Memory B cell (primary cell): ENCODE results near the gene TSPYL6.
"Not testable (repeated sequence)": the region's sequence is repeated elsewhere in the genome, so short reads cannot be mapped to it uniquely, and the experiment has no call there.

Source experiments
- ATAC-seq: fragments of 150-1000 bp; cut with Tn5 transposase; 2 replicates; pipeline ENCODE4 v1.10.0; 2021; ENCODE audit warnings: low read depth, mild to moderate bottlenecking, moderate library complexity
- DNase-seq, 2 donors: peaks; one replicate each; pipeline ENCODE4 v3.0.0; 2022; ENCODE audit warnings: low spot score in 2 of 2
- H3K27ac Mint-ChIP-seq: one replicate; pipeline ENCODE4 v1.8.0; 2022; ENCODE audit warnings: mild to moderate bottlenecking, moderate library complexity, mixed read lengths
- H3K27me3 Mint-ChIP-seq: one replicate; pipeline ENCODE4 v1.8.0; 2022; ENCODE audit warnings: mixed read lengths
- H3K36me3 Mint-ChIP-seq: one replicate; pipeline ENCODE4 v1.8.0; 2022; ENCODE audit warnings: mild to moderate bottlenecking, mixed read lengths
- H3K4me1 Mint-ChIP-seq: one replicate; pipeline ENCODE4 v1.8.0; 2022; ENCODE audit warnings: mixed read lengths
- H3K4me3 Mint-ChIP-seq: one replicate; pipeline ENCODE4 v1.8.0; 2022; ENCODE audit warnings: mild to moderate bottlenecking, moderate library complexity, mixed read lengths
- H3K9me3 Mint-ChIP-seq: one replicate; pipeline ENCODE4 v1.8.0; 2022; ENCODE audit warnings: mixed read lengths

TSPYL6 gene

DNA sequence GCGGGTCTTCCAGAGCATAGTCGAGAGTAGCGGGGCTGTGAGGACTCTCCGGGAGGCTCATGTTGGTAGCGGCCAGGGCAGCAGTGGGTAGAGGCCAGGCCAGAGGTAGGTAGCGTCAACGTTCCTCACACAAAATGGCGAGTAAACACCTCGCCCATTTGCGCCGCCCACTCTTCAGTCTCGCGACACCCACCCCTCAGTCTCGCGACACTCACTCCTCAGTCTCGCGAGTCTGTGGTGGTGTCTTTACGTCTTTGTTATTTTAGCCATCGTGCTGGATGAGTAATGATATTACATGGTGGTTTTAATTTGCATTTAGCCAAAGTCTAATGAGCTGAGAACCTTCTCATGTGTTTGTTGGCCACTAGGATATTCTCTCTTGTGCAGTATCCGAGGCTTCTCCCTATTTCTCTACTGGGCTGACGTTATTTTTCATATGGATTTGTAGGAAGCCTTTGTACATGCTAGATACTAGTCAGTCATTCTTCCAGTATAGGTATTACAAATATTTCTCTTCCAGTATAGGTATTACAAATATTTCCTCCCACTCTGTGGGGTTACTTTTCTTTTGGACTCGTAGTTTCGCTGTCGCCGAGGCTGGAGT lies at the start of gene TSPYL6:
TSS of gene TSPYL6 (minus strand) at position 139 of the 604 bp plus-strand sequence. CDS start at position 61, 78 bp downstream.
- Mint-ChIP-seq H3K4me1 (no peaks in the 10 kb centered on the region), H3K27me3 (no peaks in the 10 kb centered on the region), H3K27ac (no peak within 1 kb of the TSS), H3K9me3 (no peaks in the 10 kb centered on the region), H3K4me3 (no peak within 1 kb of the TSS), H3K36me3 (peaks cover 23% of the 10 kb centered on the region)
- no peak for DNase-seq
- ATAC-seq: no peak

DNA sequence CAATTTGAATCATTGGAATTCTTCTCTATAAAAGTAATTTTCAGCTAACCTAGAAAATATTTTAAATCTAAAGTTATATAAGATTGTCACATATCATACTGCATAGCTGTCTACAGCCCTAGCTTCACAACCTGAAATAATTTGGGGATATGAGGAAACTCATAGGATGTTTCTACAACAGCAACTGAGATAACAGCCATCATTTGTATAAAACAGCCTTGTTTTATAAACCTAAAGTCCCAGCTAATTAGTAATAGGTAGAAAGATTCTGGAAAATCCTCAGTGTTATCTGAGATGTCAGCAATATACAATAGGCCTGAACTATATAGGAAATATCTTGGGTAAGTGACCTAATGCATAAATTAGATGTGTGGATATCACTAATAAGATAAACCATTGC lies 47.6 kb upstream of the TSPYL6 start:
- DNase-seq: no peak
- no peak for ATAC-seq
- no peaks in the 10 kb centered on the region for H3K4me1 Mint-ChIP-seq
- no peaks in the 10 kb centered on the region for H3K27me3 Mint-ChIP-seq
- H3K9me3 Mint-ChIP-seq: no peaks in the 10 kb centered on the region
- peaks cover 11% of the 10 kb centered on the region for H3K36me3 Mint-ChIP-seq
- H3K4me3 Mint-ChIP-seq: no peak overlapping the region
- no peak overlapping the region for H3K27ac Mint-ChIP-seq

DNA sequence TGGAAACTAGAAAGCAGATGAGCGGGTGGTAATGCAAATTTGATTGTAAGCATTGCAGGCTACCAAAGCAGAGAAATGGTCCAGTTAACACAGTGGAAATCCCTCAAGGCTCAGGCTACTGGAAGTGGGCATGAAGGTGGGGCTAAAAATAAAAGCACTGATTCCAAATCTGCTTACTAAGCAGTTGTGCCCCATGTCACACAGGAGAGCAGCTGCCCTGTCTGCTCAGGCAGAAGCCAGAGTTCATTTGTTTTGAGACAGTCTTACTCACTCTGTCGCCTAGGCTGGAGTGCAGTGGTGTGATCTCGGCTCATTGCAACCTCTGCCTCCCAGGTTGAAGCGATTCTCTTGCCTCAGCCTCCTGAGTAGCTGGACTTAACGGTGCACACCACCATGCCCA lies 42.5 kb upstream of the TSPYL6 start:
- Mint-ChIP-seq H3K4me3 (no peak overlapping the region), H3K4me1 (no peaks in the 10 kb centered on the region), H3K27me3 (no peaks in the 10 kb centered on the region), H3K27ac (no peak overlapping the region), H3K9me3 (no peaks in the 10 kb centered on the region), H3K36me3 (peaks cover 7% of the 10 kb centered on the region)
- DNase-seq: no peak
- ATAC-seq: no peak

DNA sequence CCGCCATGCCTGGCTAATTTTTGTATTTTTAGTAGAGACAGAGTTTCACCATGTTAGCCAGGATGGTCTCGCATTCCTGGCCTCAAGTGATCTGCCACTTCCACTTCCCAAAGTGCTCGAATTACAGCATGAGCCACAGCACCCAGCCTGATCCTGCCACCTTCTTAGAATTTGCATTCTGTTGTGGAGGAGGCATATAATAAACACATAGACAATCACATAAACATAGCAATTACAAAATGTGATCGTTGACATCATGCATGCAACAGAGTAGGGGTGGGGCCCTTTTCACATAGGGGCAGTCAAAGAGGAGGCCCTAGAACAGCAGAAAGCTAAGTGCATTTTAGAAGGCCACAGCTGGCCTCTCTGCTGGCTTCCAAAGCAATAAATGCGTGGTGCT lies 39.9 kb upstream of the TSPYL6 start:
- H3K27me3 Mint-ChIP-seq: no peaks in the 10 kb centered on the region
- H3K36me3 Mint-ChIP-seq: peaks cover 3% of the 10 kb centered on the region
- H3K9me3 Mint-ChIP-seq: no peaks in the 10 kb centered on the region
- no peak for ATAC-seq
- no peak overlapping the region for H3K27ac Mint-ChIP-seq
- DNase-seq: no peak
- peaks cover under 1% of the 10 kb centered on the region for H3K4me1 Mint-ChIP-seq
- H3K4me3 Mint-ChIP-seq: no peak overlapping the region

DNA sequence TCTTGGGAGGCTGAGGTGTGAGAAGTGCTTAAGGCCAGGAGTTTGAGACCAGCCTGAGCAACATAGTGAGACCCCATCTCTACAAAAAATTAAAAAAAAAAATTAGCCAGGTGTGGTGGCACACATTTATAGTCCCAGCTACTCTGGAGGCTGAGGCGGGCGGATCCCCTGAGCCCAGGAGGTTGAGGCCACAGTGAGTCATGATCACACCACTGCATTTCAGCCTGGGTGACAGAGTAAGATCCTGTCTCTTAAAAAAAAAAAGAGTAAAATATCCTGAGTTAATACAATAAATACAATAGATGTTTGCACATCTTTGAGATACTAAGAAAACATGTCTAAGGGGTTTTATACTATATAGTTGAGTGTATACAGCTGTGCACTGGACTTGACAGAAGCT lies 38.6 kb upstream of the TSPYL6 start:
- not testable (repeated sequence) for H3K4me3 Mint-ChIP-seq, H3K36me3 Mint-ChIP-seq, H3K27me3 Mint-ChIP-seq, DNase-seq, H3K27ac Mint-ChIP-seq, ATAC-seq, H3K4me1 Mint-ChIP-seq, H3K9me3 Mint-ChIP-seq

DNA sequence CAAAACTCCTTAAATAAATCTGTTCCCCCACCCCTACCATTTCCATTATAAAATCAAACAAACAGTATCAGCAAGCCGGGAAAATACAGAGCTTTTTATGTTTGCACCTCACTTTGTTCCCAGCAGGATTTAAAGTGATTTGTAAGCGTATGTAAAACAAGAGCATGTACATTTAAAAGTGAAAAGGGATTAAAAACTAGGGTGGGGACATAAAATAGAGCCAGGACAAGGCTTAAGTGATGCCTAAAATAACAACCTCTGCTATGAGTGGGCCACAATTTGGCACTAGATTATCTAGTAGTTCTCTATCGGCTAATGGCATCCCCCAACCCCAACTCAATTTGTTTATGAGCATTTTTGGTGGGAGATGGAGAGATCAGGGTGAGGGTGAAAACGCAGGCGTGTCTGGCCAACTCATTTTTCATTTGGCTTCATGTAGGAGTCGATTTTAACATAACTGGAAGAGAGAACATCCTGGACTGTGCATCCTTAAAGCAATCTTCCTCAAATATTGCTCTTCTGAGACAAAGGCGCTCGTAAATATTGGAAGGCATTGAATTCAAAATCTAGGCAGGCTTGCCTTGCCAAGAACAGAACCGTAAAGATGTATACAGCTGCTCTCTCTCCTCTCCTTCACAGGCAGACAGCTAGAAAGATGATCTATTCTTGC lies 34.5 kb upstream of the TSPYL6 start:
- H3K36me3 Mint-ChIP-seq: peaks cover 4% of the 10 kb centered on the region

DNA sequence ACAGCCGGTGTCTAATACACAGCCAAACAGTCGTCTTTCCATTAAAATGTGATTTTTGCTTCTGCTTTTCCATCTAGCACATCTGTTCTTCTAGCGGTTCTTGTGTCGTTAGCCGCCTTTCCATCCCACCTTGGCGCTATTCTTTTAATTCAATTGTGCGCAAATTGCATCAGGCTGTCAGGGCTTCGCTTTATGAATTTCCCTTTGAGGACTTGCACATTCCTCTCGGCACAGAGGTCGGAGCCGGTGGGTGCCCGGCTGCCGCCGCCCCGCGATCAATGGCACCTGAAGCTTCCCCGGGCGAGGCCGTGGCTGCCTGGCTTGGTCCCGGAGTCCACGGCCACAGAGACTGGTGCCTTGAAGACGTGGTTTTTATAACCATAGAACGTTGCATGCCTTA lies 33.9 kb upstream of the TSPYL6 start:
- Mint-ChIP-seq H3K9me3 (no peaks in the 10 kb centered on the region), H3K36me3 (peaks cover 8% of the 10 kb centered on the region)

More for the DNA sequence above, 34.5 kb upstream of the TSPYL6 start:
- DNase-seq (no peak), ATAC-seq (no peak)
- Mint-ChIP-seq H3K4me3 (no peak overlapping the region), H3K4me1 (peaks cover 2% of the 10 kb centered on the region), H3K27ac (no peak overlapping the region), H3K27me3 (no peaks in the 10 kb centered on the region), H3K9me3 (no peaks in the 10 kb centered on the region)

DNA sequence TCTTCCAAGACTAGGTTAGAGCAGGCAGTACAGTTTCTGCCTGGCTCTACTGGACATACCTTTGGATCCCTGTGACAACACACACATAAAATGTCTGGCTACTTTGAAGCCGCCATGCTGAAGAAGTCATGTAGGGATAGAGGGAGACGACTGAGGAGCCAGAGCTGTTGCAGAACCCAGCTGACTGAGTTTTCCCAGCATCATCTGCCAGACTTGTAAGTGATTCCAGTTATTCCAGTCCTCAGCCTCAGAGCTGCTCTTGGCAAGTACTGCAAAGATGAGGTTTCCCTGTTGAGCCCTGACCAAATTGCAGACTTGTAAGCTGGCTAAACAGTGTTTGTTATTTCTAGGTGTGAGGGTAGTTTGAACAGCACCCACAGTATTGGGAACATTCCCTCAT lies 31.5 kb upstream of the TSPYL6 start:
- peaks cover 2% of the 10 kb centered on the region for H3K4me1 Mint-ChIP-seq
- no peak overlapping the region for H3K27ac Mint-ChIP-seq
- H3K9me3 Mint-ChIP-seq: no peaks in the 10 kb centered on the region
- no peak for ATAC-seq
- no peak overlapping the region for H3K4me3 Mint-ChIP-seq
- no peaks in the 10 kb centered on the region for H3K27me3 Mint-ChIP-seq
- peaks cover 14% of the 10 kb centered on the region for H3K36me3 Mint-ChIP-seq
- no peak for DNase-seq

More for the DNA sequence above, 33.9 kb upstream of the TSPYL6 start:
- H3K27me3 Mint-ChIP-seq: no peaks in the 10 kb centered on the region
- ATAC-seq (no peak), DNase-seq (no peak)
- no peak overlapping the region for H3K4me3 Mint-ChIP-seq
- no peak overlapping the region for H3K27ac Mint-ChIP-seq
- peaks cover 2% of the 10 kb centered on the region for H3K4me1 Mint-ChIP-seq

DNA sequence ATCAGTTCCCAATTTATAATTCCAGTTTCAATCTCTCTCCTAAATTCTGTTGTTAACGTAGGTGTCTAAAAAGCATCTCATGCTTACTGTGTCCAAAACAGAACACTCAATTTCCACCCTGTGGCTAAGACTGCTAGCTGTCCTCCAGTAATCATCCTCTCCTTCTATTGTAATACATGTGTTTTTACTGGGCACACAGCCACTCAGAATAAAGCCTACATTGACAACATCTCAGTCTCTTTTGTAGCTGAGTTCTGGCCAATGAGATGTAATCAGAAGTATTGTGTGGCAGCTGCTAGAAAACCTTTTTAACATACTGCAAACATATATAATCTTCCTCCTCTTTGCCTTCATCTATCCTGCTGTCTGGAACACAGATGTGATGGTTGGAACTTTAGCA lies 29.4 kb upstream of the TSPYL6 start:
- Mint-ChIP-seq H3K36me3 (peaks cover 14% of the 10 kb centered on the region), H3K4me3 (no peak overlapping the region), H3K27ac (no peak overlapping the region), H3K9me3 (no peaks in the 10 kb centered on the region), H3K27me3 (no peaks in the 10 kb centered on the region), H3K4me1 (peaks cover 2% of the 10 kb centered on the region)
- no peak for ATAC-seq
- no peak for DNase-seq

DNA sequence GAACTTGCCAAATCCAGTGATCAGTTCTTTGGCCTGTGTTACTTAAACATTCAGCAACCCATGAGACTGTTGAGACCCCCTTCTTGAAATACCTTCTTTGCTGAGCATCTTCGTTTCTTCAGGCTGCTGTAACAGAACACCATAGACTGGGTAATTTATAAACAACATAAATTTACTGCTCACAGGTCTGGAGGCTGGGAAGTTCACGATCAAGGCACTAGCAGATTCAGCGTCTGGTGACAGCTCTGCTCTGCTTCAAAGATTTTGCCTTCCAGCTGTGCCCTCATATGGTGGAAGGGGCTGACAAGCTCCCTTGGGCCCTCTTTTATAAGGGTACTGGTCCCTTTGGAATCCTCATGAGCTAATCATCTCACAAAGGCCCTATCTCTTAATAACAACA lies 28.8 kb upstream of the TSPYL6 start:
- ATAC-seq (no peak), DNase-seq (no peak)
- no peak overlapping the region for H3K4me3 Mint-ChIP-seq
- H3K9me3 Mint-ChIP-seq: no peaks in the 10 kb centered on the region
- no peak overlapping the region for H3K27ac Mint-ChIP-seq
- H3K36me3 Mint-ChIP-seq: peaks cover 14% of the 10 kb centered on the region
- no peaks in the 10 kb centered on the region for H3K27me3 Mint-ChIP-seq
- peaks cover 2% of the 10 kb centered on the region for H3K4me1 Mint-ChIP-seq

DNA sequence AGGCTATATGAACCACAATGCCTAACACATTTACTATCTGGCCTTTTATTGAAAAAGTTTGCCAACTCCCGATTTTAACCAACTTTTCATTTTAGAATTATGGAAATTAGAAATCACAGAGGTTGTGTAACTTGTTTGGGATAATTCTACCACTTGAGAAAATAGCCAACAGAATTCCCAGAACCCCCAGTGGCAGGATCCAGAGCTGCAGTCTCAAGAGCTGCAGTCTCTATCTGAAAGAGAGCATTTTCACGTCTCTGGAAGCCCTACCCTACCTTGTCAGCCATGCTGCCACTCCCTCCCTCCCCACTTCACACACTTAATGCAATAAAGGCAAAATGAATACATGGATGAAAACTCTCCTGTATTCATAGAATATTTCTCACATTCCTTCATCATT lies 23.4 kb upstream of the TSPYL6 start:
- DNase-seq (no peak), ATAC-seq (no peak)
- Mint-ChIP-seq H3K27ac (no peak overlapping the region), H3K9me3 (no peaks in the 10 kb centered on the region), H3K4me3 (no peak overlapping the region), H3K36me3 (peaks cover 3% of the 10 kb centered on the region), H3K4me1 (peaks cover 2% of the 10 kb centered on the region), H3K27me3 (no peaks in the 10 kb centered on the region)

DNA sequence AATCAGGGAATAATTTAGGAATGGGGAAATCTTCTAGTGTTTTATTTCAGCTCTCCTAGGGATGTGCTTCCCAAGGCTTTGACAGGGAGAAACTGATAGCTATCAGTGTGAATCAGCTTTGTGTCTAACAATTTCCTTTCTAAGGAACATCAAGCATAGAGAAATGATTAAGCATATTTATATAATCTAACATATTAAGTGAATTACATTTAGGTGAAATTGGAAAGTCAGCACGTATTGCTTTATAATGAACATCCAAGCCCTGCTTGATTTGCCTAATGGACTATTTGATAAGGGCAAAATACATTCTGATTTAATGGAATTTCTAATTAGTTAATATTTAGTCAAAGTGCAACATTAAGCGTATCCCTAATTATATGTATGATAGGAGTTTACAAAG lies 19.5 kb upstream of the TSPYL6 start:
- Mint-ChIP-seq H3K4me3 (no peak overlapping the region), H3K36me3 (peaks cover 5% of the 10 kb centered on the region), H3K4me1 (peaks cover 13% of the 10 kb centered on the region), H3K27ac (no peak overlapping the region), H3K27me3 (no peaks in the 10 kb centered on the region), H3K9me3 (no peaks in the 10 kb centered on the region)
- DNase-seq: no peak
- no peak for ATAC-seq

DNA sequence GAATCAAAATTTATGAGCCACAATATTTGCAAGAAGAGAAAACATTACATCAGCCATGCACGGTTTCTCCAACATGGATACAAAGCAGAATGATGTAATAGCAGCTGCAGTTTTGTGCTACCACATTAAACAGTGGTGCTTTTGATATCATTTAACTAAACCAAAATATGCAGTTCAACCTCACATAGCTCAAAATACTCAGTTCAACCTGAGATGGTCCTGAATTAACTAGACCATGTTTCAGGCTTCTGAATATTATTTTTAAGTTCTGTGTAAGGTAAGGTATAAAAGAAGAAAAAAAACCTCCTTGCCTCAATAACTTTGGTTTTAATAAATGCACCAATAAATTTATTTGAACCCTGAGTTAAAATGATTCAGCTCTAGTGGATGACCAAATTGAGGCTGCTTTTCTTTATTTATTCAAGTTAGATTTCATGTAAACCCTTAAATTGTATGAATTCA lies 18.8 kb upstream of the TSPYL6 start:
- no peak for ATAC-seq
- H3K27ac Mint-ChIP-seq: no peak overlapping the region

DNA sequence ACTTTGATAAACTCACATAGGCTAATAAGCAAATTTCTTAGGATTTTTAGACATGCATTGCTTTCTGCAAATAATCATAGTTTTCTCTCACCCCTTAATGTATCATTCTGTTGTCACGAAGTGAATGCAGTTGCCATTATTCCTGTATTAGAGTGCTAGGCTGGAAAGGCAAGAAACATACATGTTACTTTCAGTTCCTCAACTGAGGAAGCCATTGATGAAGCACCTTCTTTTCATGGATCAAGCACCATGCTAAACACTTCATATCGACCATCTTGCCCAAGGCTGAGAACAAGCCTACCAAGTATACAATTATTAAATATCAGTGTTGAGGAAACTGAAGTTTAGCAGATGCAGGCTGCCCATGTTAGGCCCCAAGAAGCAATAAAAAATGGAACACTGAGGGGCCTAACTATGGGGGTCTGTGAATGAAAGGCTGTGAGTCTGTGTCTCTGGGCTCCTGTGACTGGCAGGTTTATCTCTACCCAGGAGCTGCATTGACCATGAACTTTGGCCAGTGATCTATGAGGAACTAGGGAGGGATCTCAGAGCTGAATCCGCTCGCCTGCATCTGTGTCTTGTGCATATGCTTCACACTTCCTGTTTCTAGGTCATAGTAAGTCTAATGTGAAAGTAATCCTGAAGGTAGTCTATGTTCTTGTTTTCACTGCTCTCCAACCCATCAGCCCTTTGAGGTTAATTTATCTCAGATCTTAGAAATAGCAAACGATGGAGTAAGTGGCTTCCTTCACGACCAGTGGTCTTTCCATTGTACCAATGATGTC lies 16.0 kb upstream of the TSPYL6 start:
- Mint-ChIP-seq H3K27ac (peak overlapping the region; percentile 78), H3K9me3 (no peaks in the 10 kb centered on the region), H3K4me1 (peaks cover 13% of the 10 kb centered on the region), H3K4me3 (no peak overlapping the region), H3K36me3 (peaks cover 7% of the 10 kb centered on the region), H3K27me3 (no peaks in the 10 kb centered on the region)
- ATAC-seq (peak; percentile 93), DNase-seq (peak in 1 of 2 donors; percentile 5)

More for the DNA sequence above, 18.8 kb upstream of the TSPYL6 start:
- Mint-ChIP-seq H3K9me3 (no peaks in the 10 kb centered on the region), H3K36me3 (peaks cover 5% of the 10 kb centered on the region), H3K4me1 (peaks cover 13% of the 10 kb centered on the region), H3K4me3 (no peak overlapping the region), H3K27me3 (no peaks in the 10 kb centered on the region)
- no peak for DNase-seq
